HG03354 (cell line): ENCODE data around the gene NANOS2.
"Not testable (repeated sequence)": the region's sequence is repeated elsewhere in the genome, so short reads cannot be mapped to it uniquely, and the experiment has no call there.

Experiments used
- ATAC-seq: cut with Tn5 transposase; IDR thresholded peaks from one replicate; pipeline ENCODE4 v1.9.1; 2021; ENCODE audit warnings: mild to moderate bottlenecking; ENCODE audit not compliant: unreplicated experiment, poor library complexity, severe bottlenecking

Gene NANOS2

DNA sequence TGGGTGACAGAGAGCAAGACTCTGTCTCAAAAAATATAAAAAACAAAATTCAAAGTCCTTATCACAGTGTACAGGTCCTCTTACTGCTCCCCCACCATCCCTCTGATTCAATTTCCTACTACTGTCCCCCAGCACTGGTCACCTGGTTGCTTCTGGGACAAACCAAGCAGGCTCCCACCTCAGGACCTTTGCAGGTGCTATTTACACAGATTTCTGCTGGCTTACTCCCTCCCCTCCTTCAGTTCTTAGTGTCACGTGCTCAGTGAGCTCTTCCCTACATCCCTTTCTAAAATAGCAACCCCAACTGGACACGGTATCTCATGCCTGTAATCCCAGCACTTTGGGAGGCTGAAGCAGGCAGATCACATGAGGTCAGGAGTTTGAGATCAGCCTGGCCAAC, 34.6 kb downstream of the NANOS2 start:
- no peak for ATAC-seq

DNA sequence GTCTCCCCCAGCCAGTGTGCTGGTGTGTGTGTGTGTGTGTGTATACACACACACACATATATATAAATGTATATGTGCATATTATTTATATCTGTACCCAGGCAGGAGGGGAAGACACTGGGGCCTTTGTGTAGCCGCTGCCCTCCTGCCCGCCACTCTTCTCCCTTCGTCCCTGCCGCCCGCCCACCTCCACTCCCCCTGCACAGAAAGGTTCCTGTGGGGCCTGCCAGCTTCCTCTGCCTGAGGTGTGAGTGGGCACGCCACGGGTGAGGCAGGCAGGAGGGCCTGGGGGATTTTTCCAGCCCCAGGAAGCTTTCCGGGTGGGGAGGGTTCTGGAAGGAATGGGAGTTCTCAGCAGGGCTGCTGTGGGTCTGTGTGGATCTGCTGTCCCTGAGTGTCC, 35.5 kb downstream of the NANOS2 start:
- ATAC-seq = no peak

DNA sequence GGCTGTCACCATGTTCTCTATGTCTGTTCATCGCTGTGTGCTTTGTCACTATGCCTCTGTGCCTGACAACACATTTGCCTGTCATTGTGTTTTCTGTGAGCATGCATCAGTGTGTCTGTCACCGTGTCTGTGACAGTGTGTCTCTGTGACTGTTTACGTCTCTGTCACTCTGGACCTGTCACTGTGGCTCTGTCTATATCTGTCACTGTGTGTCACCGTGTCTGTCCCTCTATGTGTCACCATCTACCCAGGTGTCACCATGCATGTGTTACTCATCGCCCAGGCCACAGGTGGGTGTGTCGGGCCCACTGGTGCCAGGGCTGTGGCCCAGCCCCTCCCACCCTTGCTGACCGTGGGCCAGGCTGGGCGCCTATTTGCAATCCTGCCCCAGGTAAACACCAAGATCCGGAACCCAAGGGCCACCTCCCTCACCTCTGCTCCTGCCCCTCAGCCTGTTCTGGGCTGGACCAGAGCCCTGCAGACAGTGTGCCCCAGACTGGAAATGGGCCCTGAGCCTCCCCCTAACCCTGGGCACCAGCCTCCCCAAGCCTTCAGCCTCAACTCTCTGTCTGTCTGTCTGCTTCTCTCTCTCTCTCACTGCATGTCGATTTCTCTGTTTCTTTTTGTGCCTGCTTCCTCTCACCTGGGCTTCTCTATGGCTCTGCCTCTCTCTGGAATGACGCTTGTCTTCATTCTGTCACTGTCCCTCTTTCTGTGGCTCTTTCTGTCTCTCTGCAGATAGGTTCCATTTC, 36.4 kb downstream of the NANOS2 start:
- no peak for ATAC-seq

DNA sequence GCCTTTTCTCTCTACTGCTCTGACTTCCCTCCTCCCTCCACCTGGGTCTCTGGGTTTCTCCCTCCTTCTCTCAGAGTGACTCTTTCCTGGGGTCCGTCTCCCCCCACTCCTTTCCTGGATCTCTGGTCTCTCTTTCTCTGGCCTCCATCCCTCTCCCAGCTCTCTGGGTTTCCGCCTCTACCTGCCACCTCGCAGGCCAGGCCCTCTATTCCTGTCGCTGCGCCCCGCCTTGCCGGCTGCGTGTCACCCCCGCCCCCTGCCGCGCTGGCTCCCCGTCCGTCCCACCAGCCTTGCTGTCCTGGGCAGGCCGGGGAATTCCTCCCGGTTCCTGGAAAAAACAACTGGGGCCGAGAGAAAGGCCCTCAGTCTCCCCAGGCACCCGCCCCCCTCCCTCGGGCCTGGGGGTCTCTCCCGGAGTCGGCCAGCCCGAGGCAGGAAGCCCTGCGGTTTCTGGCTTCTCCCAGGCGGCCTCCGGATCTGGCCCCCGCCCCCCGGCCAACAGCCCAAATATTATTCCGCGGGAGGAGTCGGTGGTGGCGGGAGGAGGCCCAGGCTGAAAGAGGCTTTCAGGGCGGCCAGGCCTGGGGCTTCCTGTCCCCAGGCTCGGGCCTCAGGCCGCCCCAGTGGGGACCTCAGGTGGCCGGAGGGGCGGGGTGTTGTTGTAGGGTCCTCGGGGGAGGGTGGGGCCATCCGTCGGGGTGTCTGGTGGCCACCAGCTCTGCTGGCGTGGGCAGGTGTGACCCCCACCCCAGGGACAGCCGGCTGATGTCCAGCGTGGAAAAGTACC, 38.0 kb downstream of the NANOS2 start:
- no peak for ATAC-seq

DNA sequence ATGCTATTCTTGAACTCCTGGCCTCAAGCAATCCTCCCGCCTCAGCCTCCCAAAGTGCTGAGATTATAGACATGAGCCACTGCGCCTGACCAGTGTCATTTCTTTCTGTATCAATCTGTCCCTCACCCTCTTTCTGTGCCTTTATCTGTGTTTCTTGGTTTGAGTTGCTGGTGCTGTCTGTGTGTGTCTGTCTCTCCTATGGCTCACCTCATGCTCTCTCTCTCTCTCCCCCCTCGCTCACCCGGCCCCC, 38.5 kb downstream of the NANOS2 start:
- ATAC-seq = no peak

DNA sequence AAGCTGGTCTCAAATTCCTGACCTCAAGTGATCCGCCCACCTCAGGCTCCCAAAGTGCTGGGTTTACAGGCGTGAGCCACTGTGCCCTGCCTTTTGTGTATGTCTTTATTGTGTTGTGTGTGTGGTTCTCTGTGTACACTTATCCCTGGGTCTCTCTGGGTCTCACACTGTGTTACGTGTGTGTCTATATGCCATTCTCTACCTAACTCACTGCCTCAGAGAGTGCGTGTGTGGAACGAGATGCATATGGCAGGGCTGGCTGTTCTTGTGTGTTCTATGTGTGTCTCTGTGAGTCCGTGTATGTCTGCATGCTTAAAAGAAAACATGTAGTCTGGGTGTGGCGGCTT, 40.0 kb downstream of the NANOS2 start:
- ATAC-seq = no peak

DNA sequence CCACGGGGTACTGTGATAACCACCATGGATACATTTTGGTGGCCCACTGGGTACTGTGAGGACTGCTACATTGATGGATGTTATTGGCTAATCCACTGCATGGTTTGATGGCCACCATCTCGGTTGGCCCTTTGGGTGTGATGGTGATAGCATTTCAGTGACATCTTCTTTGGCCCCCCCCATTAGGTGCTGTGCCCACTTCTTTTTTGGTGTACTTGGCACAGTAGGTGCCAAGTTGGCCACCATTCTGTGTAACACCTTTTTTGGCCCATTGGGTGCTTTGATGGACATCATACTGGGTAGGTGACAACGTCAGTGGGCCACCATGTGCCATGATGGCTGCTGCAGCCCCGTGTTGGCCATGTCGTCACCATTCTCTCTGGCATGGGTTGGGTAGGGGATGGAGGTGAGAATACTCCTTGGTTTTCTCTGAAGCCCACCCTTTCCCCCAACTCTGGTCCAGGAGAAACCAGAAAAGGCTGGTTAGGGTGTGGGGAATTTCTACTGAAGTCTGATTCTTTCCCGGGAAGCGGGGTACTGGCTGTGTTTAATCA, 41.3 kb downstream of the NANOS2 start:
- no peak for ATAC-seq

DNA sequence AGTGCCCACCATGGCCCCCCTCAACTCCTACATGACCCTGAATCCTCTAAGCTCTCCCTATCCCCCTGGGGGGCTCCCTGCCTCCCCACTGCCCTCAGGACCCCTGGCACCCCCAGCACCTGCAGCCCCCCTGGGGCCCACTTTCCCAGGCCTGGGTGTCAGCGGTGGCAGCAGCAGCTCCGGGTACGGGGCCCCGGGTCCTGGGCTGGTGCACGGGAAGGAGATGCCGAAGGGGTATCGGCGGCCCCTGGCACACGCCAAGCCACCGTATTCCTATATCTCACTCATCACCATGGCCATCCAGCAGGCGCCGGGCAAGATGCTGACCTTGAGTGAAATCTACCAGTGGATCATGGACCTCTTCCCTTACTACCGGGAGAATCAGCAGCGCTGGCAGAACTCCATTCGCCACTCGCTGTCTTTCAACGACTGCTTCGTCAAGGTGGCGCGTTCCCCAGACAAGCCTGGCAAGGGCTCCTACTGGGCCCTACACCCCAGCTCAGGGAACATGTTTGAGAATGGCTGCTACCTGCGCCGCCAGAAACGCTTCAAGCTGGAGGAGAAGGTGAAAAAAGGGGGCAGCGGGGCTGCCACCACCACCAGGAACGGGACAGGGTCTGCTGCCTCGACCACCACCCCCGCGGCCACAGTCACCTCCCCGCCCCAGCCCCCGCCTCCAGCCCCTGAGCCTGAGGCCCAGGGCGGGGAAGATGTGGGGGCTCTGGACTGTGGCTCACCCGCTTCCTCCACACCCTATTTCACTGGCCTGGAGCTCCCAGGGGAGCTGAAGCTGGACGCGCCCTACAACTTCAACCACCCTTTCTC, 42.3 kb downstream of the NANOS2 start:
- ATAC-seq = no peak

DNA sequence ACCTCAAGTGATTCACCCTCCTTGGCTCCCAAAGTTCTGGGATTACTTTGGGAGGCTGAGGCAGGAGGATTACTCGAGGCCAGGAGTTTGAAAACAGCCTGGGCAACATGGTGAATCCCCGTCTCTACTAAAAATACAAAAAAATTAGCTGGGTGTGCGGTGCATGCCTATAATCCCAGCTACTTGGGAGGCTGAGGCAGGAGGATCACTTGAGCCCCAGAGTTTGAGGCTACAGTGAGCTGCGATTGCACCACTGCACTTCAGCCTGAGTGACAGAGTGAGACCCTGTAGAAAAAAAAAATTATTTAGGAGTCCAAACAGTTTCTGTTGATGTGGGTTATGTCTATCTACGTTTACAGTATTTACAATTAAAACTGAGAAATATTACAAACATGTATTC, 43.8 kb downstream of the NANOS2 start:
- ATAC-seq = no peak

DNA sequence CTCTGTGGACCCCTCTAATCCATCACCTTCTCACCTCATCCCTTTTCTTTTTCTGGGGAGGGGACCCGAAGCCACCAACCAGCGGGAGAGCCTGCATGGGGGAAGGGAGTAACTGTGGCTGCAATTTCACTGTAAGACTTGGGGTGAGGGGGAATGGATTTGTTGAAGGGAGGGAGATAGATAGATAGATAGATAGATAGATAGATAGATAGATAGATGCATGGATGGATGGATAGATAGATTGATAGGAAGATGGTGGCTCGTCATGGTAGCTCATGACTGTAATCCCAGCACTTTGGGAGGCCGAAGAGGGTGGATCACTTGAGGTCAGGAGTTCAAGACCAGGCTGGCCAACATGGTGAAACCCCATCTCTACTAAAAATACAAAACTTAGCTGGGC, 47.3 kb downstream of the NANOS2 start:
- ATAC-seq = not testable (repeated sequence)

DNA sequence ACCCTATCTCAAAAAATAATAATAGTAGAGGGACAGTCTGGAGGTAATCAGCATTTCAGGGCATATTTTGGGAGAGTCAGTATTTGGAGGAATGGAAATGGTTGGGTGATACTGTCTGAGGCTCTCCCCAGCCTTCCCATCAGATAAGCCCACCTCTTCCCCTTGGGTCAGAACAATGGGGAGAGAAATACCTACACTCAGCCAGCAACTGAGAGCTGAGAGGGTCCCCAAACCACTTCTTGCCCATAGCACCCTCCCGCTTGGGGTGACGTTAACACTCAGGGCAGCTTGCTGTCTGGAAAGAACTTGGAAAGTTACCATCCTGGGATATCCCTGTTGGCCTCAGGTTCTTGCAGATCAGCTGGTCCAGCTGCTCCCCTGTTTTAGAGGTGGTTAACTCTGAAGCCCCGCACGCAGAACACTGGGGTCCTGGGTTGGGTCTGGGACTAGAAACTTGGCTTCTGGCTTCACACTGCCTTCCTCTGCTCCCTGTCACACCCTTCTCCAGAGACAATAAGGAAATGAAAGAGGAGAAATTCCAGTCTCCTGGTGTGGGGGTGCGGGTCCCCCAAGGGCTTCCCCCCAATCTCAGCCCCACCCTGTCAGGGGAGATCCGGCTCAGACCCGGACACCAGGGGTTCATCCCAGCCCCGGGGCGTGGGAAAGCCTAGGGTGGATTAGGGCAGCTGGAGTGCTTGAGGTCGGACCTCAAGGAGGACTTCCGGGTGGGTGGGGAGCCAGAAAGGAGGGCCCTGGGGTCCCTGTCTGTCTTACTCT, 48.0 kb downstream of the NANOS2 start:
- ATAC-seq = no peak

DNA sequence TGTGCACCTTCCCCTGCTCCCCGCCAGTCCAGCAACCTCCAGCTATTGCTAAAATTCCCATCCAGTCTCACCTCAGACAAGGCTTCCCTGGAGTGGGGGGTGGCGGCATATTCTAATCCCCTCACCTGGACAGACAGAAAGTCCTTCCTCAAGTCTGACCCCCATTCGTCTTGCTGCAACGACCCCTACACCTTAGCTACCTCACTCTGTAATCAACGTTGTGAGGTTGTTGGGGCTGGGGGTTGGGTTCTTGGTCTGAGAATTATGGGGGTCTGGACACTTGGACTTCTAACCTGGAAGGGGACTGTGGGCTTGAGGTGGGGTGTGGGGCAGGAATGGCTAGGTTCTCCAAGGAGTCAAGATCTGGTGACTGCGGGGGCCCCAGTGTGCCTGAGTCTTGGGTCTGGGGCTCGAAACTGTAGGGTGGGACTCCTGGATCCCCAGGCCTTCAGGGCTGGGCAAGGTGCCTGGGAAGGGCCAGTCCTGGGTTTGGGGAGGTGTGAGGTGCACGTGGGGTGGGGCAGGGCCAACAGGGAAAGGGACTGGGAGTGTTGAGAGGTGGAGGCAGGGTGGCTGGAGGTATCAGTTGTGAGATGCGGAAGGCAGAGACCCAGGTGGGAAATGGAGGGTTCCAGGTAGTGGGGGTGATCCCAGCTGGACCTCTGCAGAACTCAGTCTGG, 49.2 kb downstream of the NANOS2 start:
- ATAC-seq = no peak

DNA sequence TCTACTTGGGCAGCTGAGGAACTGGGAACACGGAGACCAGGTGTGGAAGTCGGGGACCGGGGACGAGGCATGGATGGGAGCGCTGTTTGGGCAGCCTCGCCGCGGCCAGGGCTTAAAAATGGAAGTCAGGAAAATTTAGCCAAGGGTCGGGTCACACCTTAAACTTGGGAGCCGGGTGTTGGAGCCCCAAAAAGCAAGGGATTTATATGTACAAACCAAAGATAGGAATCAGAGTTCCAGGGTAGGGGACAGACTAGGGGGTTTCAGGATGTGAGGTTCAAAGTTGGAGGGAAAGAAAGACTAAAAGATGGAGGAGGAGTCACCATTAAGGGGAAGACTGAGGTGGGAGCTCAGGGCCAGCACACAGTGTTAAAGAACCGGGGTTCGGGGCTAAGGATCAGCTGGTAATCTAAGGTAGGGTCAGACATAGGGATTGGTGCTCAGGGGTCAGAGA, 49.9 kb downstream of the NANOS2 start:
- no peak for ATAC-seq

DNA sequence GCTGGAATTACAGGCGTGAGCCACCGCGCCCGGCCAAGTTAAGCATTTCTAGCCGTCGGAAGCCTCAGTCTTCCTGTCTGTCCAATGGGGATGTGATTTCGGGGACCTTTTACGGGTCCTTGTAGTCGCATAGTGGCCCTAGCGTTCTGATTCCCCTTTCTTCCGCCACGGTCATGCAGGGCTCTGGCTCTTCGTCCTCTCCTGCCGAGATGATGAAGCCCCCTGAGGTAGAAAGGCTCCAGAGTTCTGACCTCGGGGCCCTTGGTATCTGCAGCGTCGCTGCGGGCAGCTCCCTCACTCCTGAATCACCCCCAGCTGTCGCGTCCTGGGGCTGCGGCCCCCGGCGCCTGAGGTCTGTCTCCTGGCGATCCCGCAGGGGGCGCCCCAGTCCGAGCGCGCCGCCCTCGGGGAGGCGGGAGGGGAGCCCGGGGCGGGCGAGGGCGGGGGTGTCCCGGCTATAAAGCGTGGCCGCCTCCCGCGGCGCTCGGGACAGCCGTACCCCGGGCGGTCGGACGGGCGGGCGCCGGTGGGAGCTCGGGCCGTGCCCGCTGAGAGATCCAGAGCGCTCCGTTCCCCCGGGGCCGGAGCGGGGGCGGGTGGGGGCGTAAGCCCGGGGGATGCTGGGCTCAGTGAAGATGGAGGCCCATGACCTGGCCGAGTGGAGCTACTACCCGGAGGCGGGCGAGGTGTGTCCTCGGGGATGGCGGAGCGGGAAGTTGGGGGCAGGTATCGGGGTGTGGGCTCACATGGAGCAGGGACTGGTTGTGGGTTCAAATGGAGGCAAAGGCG, 50.5 kb downstream of the NANOS2 start, which contains the start of gene FOXA3:
TSS of gene FOXA3 (plus strand) at position 487 of the 789 bp plus-strand sequence. CDS start at position 618, 131 bp downstream.
- peak; percentile 49 for ATAC-seq

DNA sequence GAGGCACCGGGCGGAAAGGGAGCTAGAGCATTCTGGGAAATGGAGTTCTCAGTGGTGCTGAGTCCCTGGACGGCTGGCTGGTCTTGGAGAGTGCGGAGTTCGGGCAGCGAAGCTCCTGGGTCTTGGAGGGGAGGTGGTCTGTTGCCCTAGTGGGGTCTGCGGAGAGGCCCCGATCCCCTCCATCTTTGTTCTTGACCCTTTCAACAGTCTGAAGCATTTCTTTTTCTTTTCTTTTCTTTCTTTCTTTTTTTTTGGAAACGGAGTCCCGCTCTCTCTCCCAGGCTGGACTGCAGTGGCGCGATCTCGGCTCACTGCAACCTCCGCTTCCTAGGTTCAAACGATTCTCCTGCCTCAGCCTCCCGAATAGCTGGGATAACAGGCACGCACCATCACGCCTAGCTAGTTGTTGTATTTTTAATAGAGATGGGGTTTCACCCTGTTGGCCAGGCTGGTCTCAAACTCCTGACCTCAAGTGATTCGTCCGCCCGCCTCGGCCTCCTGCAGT, 51.2 kb downstream of the NANOS2 start:
- no peak for ATAC-seq
